CD8-positive, alpha-beta memory T cell (primary cell): ENCODE data around the gene SLC29A4. TPM values are rescaled to one million over a fixed set of nuclear protein-coding genes. Genes with fewer than 3 reads are reported as not detected.
"Not testable (repeated sequence)": the region's sequence is repeated elsewhere in the genome, so short reads cannot be mapped to it uniquely, and the experiment has no call there.

Experiments used
- CTCF ChIA-PET: fragments of 350-600 bp; sonication (Branson Sonifier 250); formaldehyde crosslinking; loops from one replicate; lab custom pipeline; 2021; ENCODE audit warnings: antibody characterized with exemption; lab: Charles Lee
- POLR2A ChIA-PET: fragments of 350-600 bp; sonication (Branson Sonifier 250); formaldehyde crosslinking; loops from one replicate; lab custom pipeline; 2021; ENCODE audit warnings: antibody characterized with exemption; lab: Charles Lee
- DNase-seq, 5 donors: peaks; one replicate each; pipeline versions ENCODE4 v3.0.0 to v3.0.0-alpha.2; 2020 to 2022; ENCODE audit warnings: mixed read lengths in 1 of 5
- H3K27ac ChIP-seq: one replicate; pipeline ENCODE4 v1.7.0; 2013; ENCODE audit warnings: low read depth, mild to moderate bottlenecking, low read length, moderate library complexity
- H3K27me3 ChIP-seq: 2 replicates; pipeline ENCODE4 v1.7.0; 2013; ENCODE audit warnings: low read length, mild to moderate bottlenecking; ENCODE audit not compliant: insufficient read depth, poor library complexity, severe bottlenecking
- H3K36me3 ChIP-seq: 2 replicates; pipeline ENCODE4 v1.7.0; 2013; ENCODE audit warnings: mild to moderate bottlenecking, low read length, moderate library complexity; ENCODE audit not compliant: insufficient read depth
- H3K4me1 ChIP-seq: 2 replicates; pipeline ENCODE4 v1.7.0; 2013; ENCODE audit warnings: mild to moderate bottlenecking, low read length, moderate library complexity; ENCODE audit not compliant: insufficient read depth
- H3K4me3 ChIP-seq: 2 replicates; pipeline ENCODE4 v1.7.0; 2013; ENCODE audit warnings: mild to moderate bottlenecking, low read length
- H3K9me3 ChIP-seq: 2 replicates; pipeline ENCODE4 v1.7.0; 2013; ENCODE audit warnings: mild to moderate bottlenecking, low read length
- H3K27ac Mint-ChIP-seq, 8 donors: one replicate each; pipeline ENCODE4 v1.8.0; 2020 to 2021; ENCODE audit warnings: mixed read lengths in 8 of 8, mild to moderate bottlenecking in 6 of 8, inconsistent platforms in 3 of 8, moderate library complexity in 3 of 8
- H3K27me3 Mint-ChIP-seq, 2 donors: one replicate each; pipeline ENCODE4 v1.8.0; 2020 to 2021; ENCODE audit warnings: mixed read lengths in 2 of 2, mild to moderate bottlenecking in 1 of 2, moderate library complexity in 1 of 2
- H3K36me3 Mint-ChIP-seq, 3 donors: one replicate each; pipeline ENCODE4 v1.8.0; 2020 to 2021; ENCODE audit warnings: mixed read lengths in 3 of 3, inconsistent platforms in 1 of 3, mild to moderate bottlenecking in 1 of 3
- H3K4me1 Mint-ChIP-seq, 3 donors: one replicate each; pipeline ENCODE4 v1.8.0; 2020 to 2021; ENCODE audit warnings: mixed read lengths in 3 of 3, inconsistent platforms in 1 of 3, mild to moderate bottlenecking in 1 of 3
- H3K4me3 Mint-ChIP-seq, 7 donors: one replicate each; pipeline ENCODE4 v1.8.0; 2020 to 2021; ENCODE audit warnings: mixed read lengths in 7 of 7, mild to moderate bottlenecking in 6 of 7, moderate library complexity in 4 of 7, inconsistent platforms in 2 of 7
- H3K9me3 Mint-ChIP-seq, 5 donors: one replicate each; pipeline ENCODE4 v1.8.0; 2020 to 2022; ENCODE audit warnings: mixed read lengths in 5 of 5, mild to moderate bottlenecking in 3 of 5, moderate library complexity in 2 of 5, inconsistent platforms in 1 of 5
- polyA plus RNA-seq: library from polyadenylated mRNA; unstranded; fragments of 300-500 nt; fragmentation: Illumina TruSeq; gene quantifications from one replicate; pipeline ENCODE4 v1.2.3, GENCODE V29; 2021
- total RNA-seq, 2 experiments: library from RNA; stranded (reverse); gene quantifications; one replicate each; pipeline ENCODE4 v1.2.3, GENCODE V29; 2021

Gene SLC29A4
- total RNA-seq: under 1 TPM in 1 of 2 experiments, not detected in 1; 0.18 TPM
- 0.21 TPM for polyA plus RNA-seq

- no peaks in the 10 kb centered on the region for H3K4me1 ChIP-seq
- no peaks in the 10 kb centered on the region for H3K36me3 ChIP-seq
- CTCF ChIA-PET: no interaction called here
- Mint-ChIP-seq H3K36me3 (no peaks in the 10 kb centered on the region), H3K4me3 (peak within 1 kb of the TSS in 1 of 7 donors; percentile 58), H3K9me3 (no peaks in the 10 kb centered on the region), H3K4me1 (no peaks in the 10 kb centered on the region), H3K27me3 (peaks cover 16 to 20% of the 10 kb centered on the region in 2 donors), H3K27ac (no peak within 1 kb of the TSS)
- no peaks in the 10 kb centered on the region for H3K9me3 ChIP-seq
- POLR2A ChIA-PET: no interaction called here
- no peak within 1 kb of the TSS for H3K4me3 ChIP-seq
- no peak within 1 kb of the TSS for H3K27ac ChIP-seq
- H3K27me3 ChIP-seq: peaks cover 3% of the 10 kb centered on the region
- no peak for DNase-seq
Measured at GRCh38 chr7:5282543-5283316, at the start of gene SLC29A4. SLC29A4 (plus strand) TSS chr7:5282943; CDS start chr7:5287817, 4,874 bp downstream.

GRCh38 chr7:5234852-5235831 lies 47.6 kb upstream of the SLC29A4 start:
- CTCF ChIA-PET: interaction anchor here (1.2 kb wide), 1 partner anchor 131 kb away, joined by 3 read pairs; no protein-coding TSS in a partner anchor

GRCh38 chr7:5237286-5237685 lies 45.5 kb upstream of the SLC29A4 start:
- peaks cover 8 to 29% of the 10 kb centered on the region in 2 donors for H3K27me3 Mint-ChIP-seq
- no peaks in the 10 kb centered on the region for H3K9me3 ChIP-seq
- H3K27me3 ChIP-seq: no peaks in the 10 kb centered on the region
- no peak overlapping the region for H3K27ac ChIP-seq
- no peak overlapping the region for H3K4me3 ChIP-seq
- no peak for DNase-seq
- ChIA-PET POLR2A (no interaction called here), CTCF (no interaction called here)
- peaks cover 7% of the 10 kb centered on the region for H3K4me1 ChIP-seq
- H3K27ac Mint-ChIP-seq: no peak overlapping the region
- H3K4me1 Mint-ChIP-seq: peaks cover 7 to 14% (median 14%) of the 10 kb centered on the region in 3 donors
- no peaks in the 10 kb centered on the region for H3K36me3 ChIP-seq
- H3K4me3 Mint-ChIP-seq: no peak overlapping the region
- no peaks in the 10 kb centered on the region for H3K9me3 Mint-ChIP-seq
- H3K36me3 Mint-ChIP-seq: peaks cover 0 to 10% (median 0%) of the 10 kb centered on the region in 3 donors

More at GRCh38 chr7:5234852-5235831, 47.6 kb upstream of the SLC29A4 start:
- H3K27me3 ChIP-seq: no peaks in the 10 kb centered on the region
- H3K27ac ChIP-seq: no peak overlapping the region
- no peak for DNase-seq
- Mint-ChIP-seq H3K27me3 (peaks cover 0 to 14% of the 10 kb centered on the region in 2 donors), H3K36me3 (peaks cover 8 to 32% (median 11%) of the 10 kb centered on the region in 3 donors), H3K9me3 (no peaks in the 10 kb centered on the region), H3K27ac (peak overlapping the region in 1 of 8 donors; percentile 81), H3K4me3 (no peak overlapping the region), H3K4me1 (peaks cover 2 to 8% (median 6%) of the 10 kb centered on the region in 3 donors)
- H3K36me3 ChIP-seq: peaks cover 7% of the 10 kb centered on the region
- H3K4me3 ChIP-seq: no peak overlapping the region
- peaks cover 7% of the 10 kb centered on the region for H3K4me1 ChIP-seq
- H3K9me3 ChIP-seq: no peaks in the 10 kb centered on the region
- POLR2A ChIA-PET: interaction anchor here (0.6 to 0.7 kb wide), 2 partner anchors 293 to 430 kb away, joined by 3 to 4 read pairs; no protein-coding TSS in a partner anchor

GRCh38 chr7:5238500-5238899 lies 44.2 kb upstream of the SLC29A4 start:
- H3K4me1 Mint-ChIP-seq: peaks cover 7 to 14% (median 14%) of the 10 kb centered on the region in 3 donors
- no peak for DNase-seq
- H3K27ac Mint-ChIP-seq: peak overlapping the region in 1 of 8 donors; percentile 47
- Histone ChIP-seq H3K9me3 (no peaks in the 10 kb centered on the region), H3K4me1 (peaks cover 7% of the 10 kb centered on the region), H3K27me3 (no peaks in the 10 kb centered on the region), H3K27ac (no peak overlapping the region), H3K4me3 (no peak overlapping the region), H3K36me3 (no peaks in the 10 kb centered on the region)
- H3K36me3 Mint-ChIP-seq: no peaks in the 10 kb centered on the region
- CTCF ChIA-PET: no interaction called here
- POLR2A ChIA-PET: no interaction called here
- H3K27me3 Mint-ChIP-seq: peaks cover 8 to 29% of the 10 kb centered on the region in 2 donors
- H3K9me3 Mint-ChIP-seq: no peaks in the 10 kb centered on the region
- H3K4me3 Mint-ChIP-seq: no peak overlapping the region

GRCh38 chr7:5243261-5243660 lies 39.5 kb upstream of the SLC29A4 start:
- Mint-ChIP-seq H3K27ac (no peak overlapping the region), H3K27me3 (peaks cover 8 to 21% of the 10 kb centered on the region in 2 donors), H3K9me3 (no peaks in the 10 kb centered on the region), H3K4me1 (peaks cover 7 to 14% (median 14%) of the 10 kb centered on the region in 3 donors), H3K36me3 (no peaks in the 10 kb centered on the region), H3K4me3 (no peak overlapping the region)
- H3K4me1 ChIP-seq: peaks cover 7% of the 10 kb centered on the region
- DNase-seq: no peak
- no peaks in the 10 kb centered on the region for H3K9me3 ChIP-seq
- no peaks in the 10 kb centered on the region for H3K36me3 ChIP-seq
- H3K4me3 ChIP-seq: no peak overlapping the region
- H3K27me3 ChIP-seq: no peaks in the 10 kb centered on the region
- ChIA-PET POLR2A (no interaction called here), CTCF (no interaction called here)
- no peak overlapping the region for H3K27ac ChIP-seq

- H3K27me3 Mint-ChIP-seq: peaks cover 0 to 3% of the 10 kb centered on the region in 2 donors
- no peaks in the 10 kb centered on the region for H3K9me3 Mint-ChIP-seq
- H3K9me3 ChIP-seq: no peaks in the 10 kb centered on the region
- H3K27ac ChIP-seq: no peak overlapping the region
- CTCF ChIA-PET: interaction anchor here (1.1 kb wide), 1 partner anchor 9 kb away, joined by 4 read pairs; no protein-coding TSS in a partner anchor
- H3K4me1 Mint-ChIP-seq: no peaks in the 10 kb centered on the region
- H3K4me1 ChIP-seq: no peaks in the 10 kb centered on the region
- H3K4me3 ChIP-seq: no peak overlapping the region
- no peak for DNase-seq
- no peaks in the 10 kb centered on the region for H3K36me3 Mint-ChIP-seq
- no peaks in the 10 kb centered on the region for H3K36me3 ChIP-seq
- no peaks in the 10 kb centered on the region for H3K27me3 ChIP-seq
- no peak overlapping the region for H3K4me3 Mint-ChIP-seq
- POLR2A ChIA-PET: no interaction called here
- H3K27ac Mint-ChIP-seq: peak overlapping the region in 1 of 8 donors; percentile 74
Measured at GRCh38 chr7:5248201-5248885, 34.4 kb upstream of the SLC29A4 start.

GRCh38 chr7:5250787-5251186 lies 32.0 kb upstream of the SLC29A4 start:
- H3K27ac ChIP-seq, H3K27me3 Mint-ChIP-seq, CTCF ChIA-PET, H3K27ac Mint-ChIP-seq, H3K36me3 Mint-ChIP-seq, H3K27me3 ChIP-seq, H3K9me3 Mint-ChIP-seq, H3K4me1 Mint-ChIP-seq, H3K4me1 ChIP-seq, H3K4me3 Mint-ChIP-seq, H3K4me3 ChIP-seq, H3K9me3 ChIP-seq, H3K36me3 ChIP-seq, DNase-seq: not testable (repeated sequence)
- POLR2A ChIA-PET: interaction anchor here (0.6 kb wide), 1 partner anchor 318 kb away, joined by 3 read pairs; no protein-coding TSS in a partner anchor
